H54 (cell line): Measurements from ENCODE around the gene OR10A7.
"Not testable (repeated sequence)": the region's sequence is repeated elsewhere in the genome, so short reads cannot be mapped to it uniquely, and the experiment has no call there.

Experiments
- DNase-seq: peaks from one replicate; pipeline ENCODE4 v3.0.0; 2011; ENCODE audit warnings: low spot score, mixed read lengths; ENCODE audit not compliant: insufficient read length
- FAIRE-seq: peaks from 3 replicates; lab custom pipeline; 2011; peaks lifted over from hg19 to GRCh38; lab: Jason Lieb, UNC
- POLR2A ChIP-seq: IDR thresholded peaks from 2 replicates; pipeline ENCODE4 v1.6.1; 2011; ENCODE audit warnings: low read depth, mild to moderate bottlenecking, low read length

OR10A7 gene, protein sequence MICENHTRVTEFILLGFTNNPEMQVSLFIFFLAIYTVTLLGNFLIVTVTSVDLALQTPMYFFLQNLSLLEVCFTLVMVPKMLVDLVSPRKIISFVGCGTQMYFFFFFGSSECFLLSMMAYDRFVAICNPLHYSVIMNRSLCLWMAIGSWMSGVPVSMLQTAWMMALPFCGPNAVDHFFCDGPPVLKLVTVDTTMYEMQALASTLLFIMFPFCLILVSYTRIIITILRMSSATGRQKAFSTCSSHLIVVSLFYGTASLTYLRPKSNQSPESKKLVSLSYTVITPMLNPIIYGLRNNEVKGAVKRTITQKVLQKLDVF

DNA sequence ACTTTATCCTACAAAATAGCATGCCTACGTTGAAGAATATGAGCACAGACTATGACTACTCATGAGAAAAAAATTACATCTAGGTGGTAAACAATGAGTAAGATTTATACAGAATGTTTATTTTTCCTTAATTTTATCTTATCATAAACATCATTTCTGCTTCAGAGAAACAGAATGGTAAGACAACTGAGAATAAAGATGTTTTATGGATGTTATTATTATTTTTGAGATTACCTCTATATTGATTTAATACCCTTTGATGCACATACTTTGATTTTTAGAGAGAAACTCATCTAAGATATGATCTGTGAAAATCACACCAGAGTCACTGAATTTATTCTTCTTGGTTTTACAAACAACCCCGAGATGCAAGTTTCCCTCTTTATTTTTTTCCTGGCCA, at the start of gene OR10A7:
Gene OR10A7 (plus strand): TSS at position 301 of the 400 bp plus-strand sequence. CDS start 0 bp downstream, at position 301.
- DNase-seq (no peak), FAIRE-seq (no peak)
- TF ChIP-seq POLR2A, result no peak

DNA sequence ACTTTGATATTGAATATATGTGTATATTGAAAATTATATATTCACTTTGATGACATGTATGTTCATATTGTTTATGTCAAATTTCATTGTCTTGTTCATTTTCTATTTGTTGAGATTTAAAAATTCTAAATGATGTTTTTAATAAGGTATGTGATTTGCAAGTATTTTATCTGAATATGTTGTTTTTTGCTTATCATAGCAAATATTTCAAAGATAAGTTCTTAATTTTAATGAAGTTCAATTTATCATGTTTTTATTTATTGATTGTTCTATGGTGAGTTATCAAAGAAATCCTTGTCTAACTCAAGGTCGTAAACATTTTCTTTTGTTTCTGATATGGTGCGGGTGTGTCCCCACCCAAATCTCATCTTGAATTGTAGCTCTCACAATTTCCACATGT, 49.4 kb upstream of the OR10A7 start:
- no peak for DNase-seq
- no peak for TF ChIP-seq POLR2A
- FAIRE-seq, result no peak

DNA sequence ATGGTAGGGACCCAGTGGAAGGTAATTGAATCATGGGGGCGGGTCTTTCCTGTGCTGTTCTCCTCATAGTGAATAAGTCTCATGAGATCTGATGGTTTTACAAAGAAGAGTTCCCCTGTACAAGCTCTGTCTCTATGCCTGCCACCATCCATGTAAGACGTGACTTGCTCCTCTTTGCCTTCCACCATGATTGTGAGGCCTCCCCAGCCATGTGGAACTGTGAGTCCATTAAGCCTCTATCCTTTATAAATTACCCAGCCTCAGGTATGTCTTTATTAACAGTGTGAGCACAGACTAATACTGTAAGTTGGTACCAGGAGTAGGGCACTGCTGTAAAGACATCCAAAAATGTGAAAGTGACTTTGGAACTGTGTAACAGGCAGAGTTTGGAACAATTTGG, 49.0 kb upstream of the OR10A7 start:
- not testable (repeated sequence) for DNase-seq, FAIRE-seq

DNA sequence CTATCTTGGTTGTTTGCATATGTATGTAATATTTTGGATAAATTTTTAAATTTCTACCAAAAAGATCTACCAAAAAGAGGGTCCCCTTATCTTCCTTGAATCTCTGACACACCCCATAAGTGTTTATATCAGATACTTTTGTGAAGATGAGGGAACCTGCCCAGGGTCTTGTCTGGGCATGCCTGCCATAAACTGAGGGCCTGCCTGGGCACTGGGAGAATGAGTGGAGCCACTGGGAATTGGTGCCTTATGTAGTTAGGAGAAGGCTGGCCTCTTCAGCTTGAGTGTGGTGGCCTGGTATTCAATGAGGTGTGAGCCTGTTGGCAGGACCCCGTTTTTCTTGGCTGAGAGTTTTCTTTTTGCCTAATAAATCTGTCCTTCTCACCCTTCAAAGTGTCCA, 48.1 kb upstream of the OR10A7 start:
- DNase-seq (no peak), FAIRE-seq (no peak)
- no peak for TF ChIP-seq POLR2A

DNA sequence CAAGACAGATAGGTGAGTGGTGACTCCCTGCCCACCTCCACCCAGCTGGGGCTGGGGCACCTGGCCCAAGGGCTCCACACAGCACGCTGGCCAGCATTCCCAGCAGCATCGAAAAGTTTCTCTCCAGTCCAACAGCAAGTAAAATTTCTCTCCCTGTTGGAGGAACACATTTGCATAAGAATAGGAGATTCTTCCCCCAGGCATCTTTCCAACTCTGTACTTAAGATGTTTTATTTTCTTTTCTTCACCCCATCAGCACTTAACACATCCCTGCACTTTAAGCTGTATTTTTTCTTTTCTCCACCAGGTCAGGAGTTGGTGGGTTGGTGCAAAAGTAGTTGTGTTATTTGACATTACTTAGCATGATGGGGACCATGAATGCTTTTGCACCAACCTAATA, 47.4 kb upstream of the OR10A7 start:
- no peak for TF ChIP-seq POLR2A
- FAIRE-seq (no peak), DNase-seq (no peak)

DNA sequence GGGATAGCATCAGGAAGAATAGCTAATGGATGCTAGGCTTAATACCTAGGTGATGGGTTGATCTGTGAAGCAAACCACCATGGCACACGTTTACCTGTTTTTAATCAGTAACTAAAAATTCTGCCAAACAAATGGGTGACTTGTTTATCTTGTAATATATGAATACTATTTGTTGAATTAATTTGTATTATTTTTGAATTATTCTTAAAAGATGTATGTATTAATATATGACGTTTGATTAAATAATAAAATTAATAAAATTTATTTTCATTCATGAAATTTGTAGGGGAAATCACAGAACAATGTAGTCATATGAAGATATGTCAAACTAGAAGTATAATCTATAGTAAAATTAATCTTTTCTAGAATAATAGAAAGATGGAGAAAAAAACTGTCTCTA, 32.3 kb upstream of the OR10A7 start:
- no peak for FAIRE-seq
- TF ChIP-seq POLR2A, result no peak
- DNase-seq, result no peak

DNA sequence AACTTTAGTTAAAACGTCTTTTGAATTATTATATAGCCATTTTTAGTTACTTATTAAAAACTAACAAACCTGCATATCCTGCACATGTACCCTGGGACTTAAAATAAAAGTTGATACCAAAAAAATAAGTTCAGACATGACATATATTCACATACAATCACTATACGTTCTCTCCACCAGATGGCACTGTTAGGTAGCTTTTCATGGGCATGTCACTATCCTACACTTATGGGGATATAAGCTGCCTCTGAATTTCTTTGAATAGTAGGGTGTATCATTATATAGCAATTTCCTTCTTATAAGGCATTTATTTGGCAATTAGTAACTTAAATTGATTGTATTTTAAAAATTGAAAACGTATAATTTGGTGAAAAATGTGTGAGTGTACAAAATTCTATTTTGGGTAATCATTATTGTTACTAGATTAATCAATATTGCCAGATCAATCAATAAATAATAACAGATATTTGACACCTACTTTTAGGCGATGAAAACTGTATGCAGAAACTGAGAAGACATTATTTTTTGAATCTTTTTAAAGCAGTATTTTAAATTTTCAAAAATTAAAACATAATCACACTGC, 31.8 kb upstream of the OR10A7 start:
- peak; percentile 41 for FAIRE-seq
- DNase-seq, result no peak
- no peak for TF ChIP-seq POLR2A

DNA sequence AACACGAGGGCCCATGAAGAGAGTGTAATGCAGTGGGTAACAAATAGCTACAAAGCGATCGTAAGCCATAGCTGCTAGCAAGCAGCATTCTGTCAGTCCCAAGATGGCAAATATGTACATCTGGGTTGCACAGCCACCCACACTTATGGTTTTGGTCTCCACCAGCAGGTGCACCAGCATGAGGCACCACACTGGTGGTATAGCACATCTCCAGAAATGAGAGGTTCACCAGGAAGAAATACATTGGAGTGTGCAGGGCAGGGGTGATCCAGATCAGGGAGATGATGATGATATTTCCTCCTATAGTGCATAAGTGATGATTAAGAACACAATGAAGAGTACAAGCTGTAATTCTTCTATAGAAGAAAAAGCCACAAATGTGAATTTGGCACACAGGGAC, 26.4 kb upstream of the OR10A7 start:
- TF ChIP-seq POLR2A, result no peak
- FAIRE-seq (no peak), DNase-seq (no peak)

DNA sequence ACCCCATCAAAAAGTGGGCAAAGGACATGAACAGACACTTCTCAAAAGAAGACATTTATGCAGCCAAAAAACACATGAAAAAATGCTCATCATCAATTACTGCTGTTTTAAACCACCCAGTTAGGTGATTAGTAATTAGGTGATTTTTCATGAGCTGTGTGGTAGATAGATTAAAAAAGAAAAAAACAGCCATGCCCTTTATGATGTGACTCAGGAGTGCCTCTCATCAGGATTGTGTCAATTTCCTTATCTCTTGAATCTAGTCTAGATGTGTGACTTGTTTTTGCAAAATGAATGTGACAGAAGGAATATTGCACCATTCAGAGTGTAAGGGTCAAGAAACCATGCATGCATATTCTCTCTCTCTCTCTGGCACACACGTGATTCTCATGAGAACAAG, 5.7 kb downstream of the OR10A7 start:
- no peak for FAIRE-seq
- DNase-seq, result no peak
- TF ChIP-seq POLR2A, result no peak

DNA sequence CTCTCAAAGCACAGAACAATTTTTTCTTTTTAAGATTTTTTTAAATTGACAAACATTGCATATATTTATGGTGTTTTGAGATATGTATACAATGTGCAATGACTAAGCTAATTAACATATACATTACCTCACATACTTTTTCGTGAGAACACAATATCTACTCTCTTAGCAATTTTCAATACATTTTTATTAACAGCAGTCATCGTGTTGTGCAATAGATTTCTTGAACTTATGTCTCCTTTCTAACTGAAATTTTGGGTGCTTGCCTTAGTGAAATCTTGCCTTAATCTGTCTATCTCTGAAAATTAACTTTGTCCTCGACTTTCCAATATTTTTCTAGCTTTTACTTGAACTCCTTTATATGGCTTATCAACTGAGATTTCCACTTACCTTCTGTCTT, 6.8 kb downstream of the OR10A7 start:
- FAIRE-seq, result no peak
- no peak for TF ChIP-seq POLR2A
- no peak for DNase-seq

DNA sequence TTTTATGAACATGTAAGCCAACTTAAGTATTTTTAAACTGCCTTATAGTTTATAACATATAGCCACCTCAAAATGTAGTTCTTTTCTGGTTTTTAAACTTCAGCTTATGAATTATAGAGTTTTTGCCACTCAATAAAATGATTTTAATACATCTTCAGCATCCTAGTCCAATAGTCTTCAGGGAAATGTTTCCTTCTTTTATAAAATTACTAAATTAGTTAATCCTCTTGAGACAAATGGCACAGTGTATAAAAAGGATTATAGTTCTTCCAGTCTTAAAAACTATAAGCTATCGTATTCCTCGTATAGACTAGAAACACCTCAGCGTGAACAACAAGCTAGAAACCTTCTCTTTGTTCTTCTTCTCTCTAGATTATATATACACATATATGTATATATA, 23.5 kb downstream of the OR10A7 start, which contains the start of gene OR6C74:
Gene OR6C74 (plus strand): TSS at position 301 of the 400 bp plus-strand sequence. CDS start 2,679 bp downstream, outside the sequence.
- FAIRE-seq (no peak), DNase-seq (no peak)
- no peak for TF ChIP-seq POLR2A

DNA sequence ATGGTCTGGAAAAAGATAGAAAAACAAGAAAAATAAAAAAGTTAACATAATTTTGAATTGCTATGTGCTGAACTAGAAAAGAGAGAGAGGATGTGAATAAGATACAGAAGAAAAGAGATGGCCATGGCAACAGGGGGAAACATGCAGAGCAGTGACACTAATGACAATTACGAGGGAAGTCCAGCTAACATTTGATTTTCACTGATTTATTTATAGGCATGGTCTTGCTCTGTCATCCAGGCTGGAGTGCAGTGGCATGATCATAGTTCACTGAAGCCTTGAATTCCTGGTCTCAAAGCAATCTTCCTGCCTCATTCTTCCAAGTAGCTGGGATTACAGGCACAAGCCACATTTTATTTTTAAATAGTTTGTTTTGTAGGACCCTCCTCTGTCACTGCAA, 25.3 kb downstream of the OR10A7 start:
- TF ChIP-seq POLR2A, result no peak
- no peak for FAIRE-seq
- DNase-seq, result no peak

DNA sequence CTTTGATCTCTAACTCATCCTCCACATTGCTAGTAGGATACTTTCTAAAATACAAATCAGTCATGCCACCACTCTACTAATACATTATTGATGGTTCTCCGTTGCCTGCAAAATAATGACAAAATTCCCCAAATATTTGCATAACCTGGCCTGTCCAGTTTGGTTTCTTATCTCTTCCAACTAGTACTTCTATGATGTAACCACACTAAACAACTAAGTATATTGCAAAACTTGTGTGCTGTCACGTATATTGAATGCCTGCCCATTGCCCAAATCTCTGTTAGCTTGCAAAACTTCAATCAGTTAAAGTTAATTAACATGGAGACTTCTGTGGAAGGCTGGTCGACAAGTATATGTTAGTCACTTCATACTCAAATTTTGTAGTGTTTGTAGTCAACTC, 30.1 kb downstream of the OR10A7 start:
- DNase-seq (no peak), FAIRE-seq (no peak)
- no peak for TF ChIP-seq POLR2A

DNA sequence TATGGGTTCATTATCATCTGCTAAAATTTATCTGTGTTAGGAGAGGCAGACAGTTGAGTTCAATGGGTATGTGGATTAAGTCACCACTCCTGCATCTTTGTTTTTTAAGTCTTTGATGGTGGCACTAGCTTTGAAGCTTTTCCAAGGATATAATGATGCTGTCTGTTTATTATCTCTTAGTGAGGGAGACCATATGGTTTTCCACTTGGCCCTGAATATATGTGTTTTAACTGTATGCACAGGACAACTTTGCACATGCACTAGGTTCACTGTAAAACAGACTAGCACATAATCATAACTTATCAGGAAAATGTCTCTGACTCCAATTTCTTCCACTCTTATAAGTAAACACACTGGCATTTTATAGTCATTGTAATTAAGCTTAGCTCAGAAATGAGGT, 32.5 kb downstream of the OR10A7 start:
- no peak for FAIRE-seq

DNA sequence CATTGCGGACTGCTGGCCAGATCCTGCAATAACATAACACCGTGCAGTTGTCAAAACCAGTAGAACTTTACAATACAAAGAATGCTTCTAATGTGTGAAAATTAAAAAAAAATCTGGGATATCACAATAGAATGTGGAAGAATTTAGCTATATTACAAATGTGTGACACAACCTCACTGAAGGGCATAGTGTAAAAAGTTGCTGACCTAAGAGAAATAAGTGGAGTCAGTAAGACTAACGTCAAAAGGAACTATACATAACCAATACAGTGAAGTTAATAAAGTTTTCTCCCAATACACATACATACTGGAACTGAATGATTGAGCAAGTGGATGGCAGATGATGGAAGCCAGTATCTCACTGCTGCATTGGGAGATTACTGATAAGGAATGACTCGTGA, 36.0 kb downstream of the OR10A7 start:
- DNase-seq (no peak), FAIRE-seq (no peak)
- TF ChIP-seq POLR2A, result no peak

More for the DNA sequence above, 32.5 kb downstream of the OR10A7 start:
- no peak for TF ChIP-seq POLR2A
- no peak for DNase-seq
